Pulmonary artery endothelial cell (primary cell): ENCODE data around the gene ARHGAP18. TPM values are rescaled to one million over a fixed set of nuclear protein-coding genes. Genes with fewer than 3 reads are reported as not detected.

Experiments used
- DNase-seq: peaks from one replicate; pipeline ENCODE4 v3.0.0-alpha.2; 2011; ENCODE audit warnings: low read depth, low spot score
- total RNA-seq: library from RNA; depleted of rRNA; stranded (reverse); fragments of >200 nt; gene quantifications from 2 replicates; pipeline ENCODE4 v1.2.3, GENCODE V29; 2014

The ARHGAP18 gene
- total RNA-seq, 1 donor from 2014 or later: 96.7 TPM

GRCh38 chr6:129619579-129620233 is 90.3 kb downstream of the ARHGAP18 start:
- DNase-seq: no peak

GRCh38 chr6:129617986-129618385 is 92.0 kb downstream of the ARHGAP18 start:
- no peak for DNase-seq

DNA sequence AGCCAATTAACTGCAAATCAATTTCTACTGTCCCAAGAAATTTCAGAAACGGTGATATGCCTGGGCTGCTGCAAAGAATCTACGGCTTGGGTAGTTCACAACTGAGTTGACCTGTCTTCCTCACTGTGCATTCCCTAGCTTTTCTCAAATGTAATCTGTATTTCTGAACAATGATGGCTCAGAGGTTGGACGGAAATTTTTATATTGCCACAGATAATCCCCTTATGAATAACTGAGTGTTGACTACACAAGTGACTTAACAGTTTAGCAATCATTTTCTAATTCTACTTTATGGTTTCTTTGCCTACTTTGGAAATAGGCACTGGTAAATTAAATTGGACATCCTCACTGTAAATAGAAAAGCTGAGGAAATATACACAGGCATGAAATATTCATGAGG is 94.5 kb downstream of the ARHGAP18 start:
- no peak for DNase-seq

- no peak for DNase-seq
Measured at GRCh38 chr6:129615020-129615419, 95.0 kb downstream of the ARHGAP18 start.

DNA sequence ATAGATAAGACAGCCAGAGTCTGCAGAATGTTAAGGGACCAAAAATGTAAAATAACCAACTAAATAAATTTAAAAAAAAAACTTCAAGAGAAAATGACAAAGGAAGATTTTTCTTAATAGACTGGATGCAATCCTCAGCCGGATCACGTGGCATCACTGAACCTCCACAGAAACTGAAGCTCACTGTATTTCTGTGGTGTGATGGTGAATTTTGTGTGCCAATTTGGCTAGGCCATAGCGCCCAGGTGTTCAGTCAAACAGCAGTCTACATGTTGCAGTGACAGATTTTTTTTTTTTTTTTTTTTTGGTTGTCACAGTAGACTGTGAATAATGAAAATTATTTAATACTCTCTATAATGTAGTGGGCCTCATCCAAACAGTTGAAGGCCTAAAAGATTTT is 95.5 kb downstream of the ARHGAP18 start:
- no peak for DNase-seq

- DNase-seq: no peak
Measured at GRCh38 chr6:129612440-129612839, 97.5 kb downstream of the ARHGAP18 start.

- no peak for DNase-seq
Measured at GRCh38 chr6:129609635-129610034, 100.3 kb downstream of the ARHGAP18 start.

DNA sequence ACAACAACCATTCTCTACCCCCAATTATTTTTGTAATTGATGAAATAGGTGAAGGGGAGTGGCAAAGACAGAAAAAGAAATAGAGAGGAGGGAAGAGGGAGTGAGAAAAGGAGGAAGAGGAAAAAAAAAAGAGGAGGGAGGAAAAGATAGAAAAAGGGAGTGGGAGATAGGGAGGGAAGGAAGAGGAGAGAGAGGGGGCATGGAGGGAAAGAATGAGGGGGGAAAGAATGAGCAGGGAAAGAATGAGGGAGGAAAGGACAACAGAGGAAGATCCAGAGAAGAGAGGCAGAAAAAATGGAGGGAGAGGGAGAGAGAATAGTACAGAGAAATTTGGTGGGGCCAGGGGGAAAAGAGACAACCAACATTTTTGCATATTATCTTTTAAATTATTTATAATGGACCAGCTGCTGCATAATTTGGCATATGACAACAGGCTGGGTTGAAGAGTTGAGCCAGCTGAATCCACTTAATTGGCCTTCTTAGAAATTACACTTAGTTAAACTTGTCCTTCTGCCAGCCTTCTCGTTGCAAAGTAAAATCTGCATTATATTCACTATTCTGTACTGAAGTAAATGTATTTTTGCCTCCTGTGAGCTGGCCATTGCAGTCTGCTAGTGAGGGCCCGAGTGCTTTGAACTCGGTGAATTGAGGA is 101.0 kb downstream of the ARHGAP18 start:
- no peak for DNase-seq

DNA sequence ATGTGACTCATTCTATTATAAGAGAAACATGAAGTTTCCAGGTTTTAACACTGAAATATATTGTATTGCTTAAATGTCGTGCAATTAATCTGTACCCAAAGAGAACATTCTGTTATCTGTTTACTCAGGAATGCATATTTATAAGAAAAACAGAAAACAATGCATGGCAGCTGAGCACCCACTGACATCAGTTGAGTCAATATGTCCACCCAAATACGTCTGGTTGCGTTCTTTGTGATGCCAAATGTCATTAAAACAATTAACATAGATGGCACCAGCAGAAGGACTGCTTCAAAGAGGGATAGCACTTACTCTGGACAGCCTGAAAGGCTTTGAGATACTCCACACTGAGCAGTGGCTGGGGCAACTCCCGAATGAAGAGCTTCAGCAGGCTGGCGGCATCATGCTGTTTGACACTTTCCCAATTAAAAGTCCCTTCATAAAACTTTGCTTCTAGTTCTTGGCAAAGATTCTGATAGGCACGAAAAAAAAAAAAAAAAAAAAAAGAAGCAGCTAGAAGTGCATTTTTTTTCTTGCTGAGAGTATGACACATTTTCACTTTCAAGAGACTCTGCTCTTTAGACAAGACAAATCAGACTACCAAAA is 102.3 kb downstream of the ARHGAP18 start:
- no peak for DNase-seq

DNA sequence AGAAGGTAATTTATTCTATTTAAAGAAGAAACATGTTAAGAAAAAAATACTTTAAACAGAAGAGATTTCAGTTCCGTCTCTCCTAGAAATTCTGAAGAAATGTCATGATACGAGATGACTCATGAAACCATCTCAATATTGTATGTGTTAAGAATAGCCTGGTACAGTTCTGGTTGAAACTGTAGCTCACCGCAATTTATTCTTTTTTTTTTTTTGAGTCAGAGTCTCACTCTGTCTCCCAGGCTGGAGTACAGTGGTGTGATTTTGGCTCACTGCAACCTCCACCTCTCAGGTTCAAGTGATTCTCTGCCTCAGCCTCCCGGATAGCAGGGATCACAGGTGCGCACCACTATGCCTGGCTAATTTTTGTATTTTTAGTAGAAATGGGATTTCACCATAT is 103.3 kb downstream of the ARHGAP18 start:
- no peak for DNase-seq

GRCh38 chr6:129605967-129606366 is 104.0 kb downstream of the ARHGAP18 start:
- no peak for DNase-seq

- no peak for DNase-seq
Measured at GRCh38 chr6:129605095-129605494, 104.9 kb downstream of the ARHGAP18 start.

DNA sequence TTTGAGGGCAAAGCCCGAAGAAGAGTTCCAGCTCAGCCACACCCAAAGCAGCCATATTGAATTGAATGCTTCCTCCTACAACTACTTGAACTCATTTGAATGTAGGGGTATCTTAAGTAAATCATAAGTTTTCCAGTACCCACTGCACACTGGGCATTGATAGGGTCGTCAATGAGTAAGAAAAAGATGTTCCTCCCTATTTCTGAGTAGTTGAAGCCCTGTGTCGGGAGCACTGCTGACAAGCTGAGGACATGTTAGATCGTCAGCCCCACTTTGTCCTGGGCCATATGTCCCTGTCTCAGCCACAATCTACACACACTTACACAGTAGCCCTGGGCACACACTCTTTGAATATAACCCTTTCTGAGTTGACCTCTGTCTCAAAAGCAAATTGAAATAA is 105.7 kb downstream of the ARHGAP18 start:
- no peak for DNase-seq

DNA sequence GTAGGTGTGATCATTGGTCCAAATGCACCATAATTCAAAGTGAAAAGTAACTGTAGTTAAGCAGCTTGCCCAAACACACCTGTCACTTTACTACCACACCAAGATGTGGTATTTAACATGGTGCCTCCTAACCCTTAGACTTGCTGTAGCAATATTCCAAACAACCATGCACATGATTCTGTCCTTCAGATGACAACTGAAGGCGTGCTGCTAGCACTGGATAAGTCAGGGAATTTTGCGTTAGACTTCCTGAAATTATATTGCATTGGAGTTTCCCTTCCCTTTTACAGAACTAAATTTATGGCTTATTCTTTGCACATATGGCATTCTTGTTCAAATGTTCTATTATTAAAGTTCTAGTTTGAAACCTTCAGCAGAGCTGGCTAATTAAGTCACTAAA is 106.2 kb downstream of the ARHGAP18 start:
- no peak for DNase-seq

- DNase-seq: no peak
Measured at GRCh38 chr6:129601323-129601722, 108.7 kb downstream of the ARHGAP18 start.

DNA sequence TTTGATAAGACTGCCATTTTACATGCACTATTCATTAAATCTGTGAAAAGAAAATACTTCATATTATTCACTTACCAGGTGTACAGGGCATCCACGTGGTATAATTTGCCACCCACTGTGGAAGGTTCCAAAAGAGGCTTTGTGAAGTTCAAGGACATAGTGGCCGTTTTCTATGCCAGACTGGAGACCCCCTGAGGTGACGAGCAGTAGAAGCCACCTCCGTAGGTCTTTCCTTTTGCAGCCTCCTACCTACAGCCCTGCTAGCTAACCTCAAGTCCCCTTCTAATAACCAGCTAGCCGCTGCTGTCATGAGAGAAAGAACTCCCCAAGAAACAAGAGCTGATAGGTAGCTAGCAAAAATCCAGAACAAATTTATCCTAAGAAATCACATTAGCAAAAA is 110.5 kb downstream of the ARHGAP18 start:
- DNase-seq: no peak

DNA sequence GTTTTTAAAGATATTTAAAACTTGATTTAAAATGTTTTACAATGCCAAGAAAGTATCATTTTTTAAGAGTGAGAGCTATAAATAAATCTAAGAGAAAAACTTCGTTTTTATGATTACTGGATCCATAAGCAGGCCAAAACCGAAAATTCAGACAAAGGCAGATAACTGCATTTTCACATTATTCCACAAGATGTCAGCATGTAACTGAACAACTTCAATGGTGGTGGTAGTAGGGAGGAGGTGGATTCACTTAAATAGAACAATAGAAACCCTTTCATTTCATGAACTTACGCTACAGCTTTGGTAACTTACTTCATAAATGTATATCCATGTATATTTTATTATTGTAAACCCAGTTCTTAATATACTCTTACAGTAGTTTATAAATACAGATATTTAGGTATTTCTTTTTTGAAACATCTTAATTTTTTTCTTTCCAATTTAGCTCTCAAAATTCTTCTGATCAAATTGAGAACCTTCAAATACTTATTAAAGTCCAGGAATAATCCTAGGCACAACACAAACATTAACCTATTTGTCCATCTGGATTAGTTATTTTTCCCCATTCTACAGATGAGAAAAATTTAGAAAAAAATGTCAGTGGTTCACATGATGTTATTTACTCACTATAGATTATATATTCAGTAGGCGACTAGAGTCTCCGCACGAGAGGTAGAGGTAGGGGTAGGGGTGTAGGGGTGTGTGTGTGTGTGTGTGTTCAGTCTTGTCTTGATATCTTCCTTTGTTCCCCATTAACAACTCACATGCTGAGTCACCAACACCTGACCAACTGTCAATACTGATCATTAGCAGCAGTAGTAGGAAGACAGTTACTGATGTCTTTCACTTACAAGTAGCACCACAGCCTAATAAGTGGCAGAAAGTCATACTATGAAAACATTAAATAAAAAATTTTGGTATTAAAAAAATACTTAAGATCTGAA is 111.5 kb downstream of the ARHGAP18 start:
- DNase-seq: peak; percentile 55

GRCh38 chr6:129597023-129597713 is 112.8 kb downstream of the ARHGAP18 start:
- no peak for DNase-seq

- DNase-seq: no peak
Measured at GRCh38 chr6:129596522-129596921, 113.5 kb downstream of the ARHGAP18 start.

- no peak for DNase-seq
Measured at GRCh38 chr6:129593233-129593564, 116.8 kb downstream of the ARHGAP18 start.

DNA sequence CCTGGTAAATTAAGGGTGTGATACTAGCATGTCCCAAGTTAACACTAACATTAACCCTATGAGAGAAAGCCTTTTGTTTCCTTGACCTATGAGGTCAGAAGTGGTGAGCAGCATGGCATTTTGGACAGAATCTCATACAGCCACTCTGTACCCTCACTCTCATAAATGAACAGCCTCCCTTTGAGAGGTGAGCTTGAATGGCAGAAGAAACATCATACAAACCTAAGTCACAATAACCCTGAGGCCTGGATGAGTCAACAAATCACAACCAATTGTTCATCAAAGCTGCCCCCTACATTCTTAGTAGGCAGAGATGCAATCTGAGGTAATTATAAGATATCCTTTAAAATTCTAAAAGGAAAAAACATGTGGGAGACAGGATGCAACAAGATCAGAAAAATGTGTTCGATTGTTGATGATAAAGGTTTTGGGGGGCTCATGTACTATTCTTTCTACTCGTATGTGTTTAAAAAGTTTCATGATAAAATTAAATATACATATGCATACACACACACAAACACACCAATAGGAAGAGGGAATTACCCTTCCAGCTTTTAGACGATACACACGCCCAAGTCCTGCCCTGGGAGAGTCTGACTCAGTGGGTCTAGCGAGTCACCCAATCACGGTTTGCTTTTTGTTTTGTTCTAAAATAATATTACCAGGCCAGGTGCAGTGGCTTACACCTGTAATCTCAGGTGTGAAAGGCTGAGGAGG is 117.3 kb downstream of the ARHGAP18 start:
- DNase-seq: no peak
